ENCODE measurements around the gene SLC4A11. TPM values are rescaled to one million over a fixed set of nuclear protein-coding genes. Genes with fewer than 3 reads are reported as not detected.
A peak's percentile ranks its signal among the peaks of the same experiment; 100 is the strongest.

SLC4A11 gene
- total RNA-seq, 1 donor from 2014 or later = 27.2 TPM

DNA sequence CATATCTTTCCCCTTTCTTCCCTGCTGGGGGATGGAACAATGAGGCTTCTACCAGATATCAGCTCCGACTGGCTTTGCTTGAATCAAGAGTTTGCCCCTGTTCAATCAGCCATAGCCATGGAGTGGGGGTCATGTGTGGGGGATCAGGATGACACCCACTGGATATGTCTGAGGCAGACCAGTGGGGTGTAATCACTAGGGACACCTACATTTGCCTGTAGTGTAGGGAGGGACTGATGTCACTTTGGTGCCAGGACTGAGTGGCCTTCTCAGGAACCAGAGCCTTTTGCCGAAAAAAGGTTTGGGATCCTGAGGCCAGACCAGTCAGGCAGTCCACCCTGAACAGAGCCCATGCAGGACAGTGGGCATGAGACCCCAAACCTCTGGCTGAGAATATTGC is 28.6 kb downstream of the SLC4A11 start:
- no peaks in the 10 kb centered on the region for H3K27me3 Mint-ChIP-seq (ENCODE audit: unreplicated experiment)
- peaks cover 1% of the 10 kb centered on the region for H3K4me1 Mint-ChIP-seq (ENCODE audit: low read depth, unreplicated experiment)
- no peak overlapping the region for H3K27ac Mint-ChIP-seq (ENCODE audit: unreplicated experiment)
- DNase-seq = no peak
- TF ChIP-seq, protein P1, sequence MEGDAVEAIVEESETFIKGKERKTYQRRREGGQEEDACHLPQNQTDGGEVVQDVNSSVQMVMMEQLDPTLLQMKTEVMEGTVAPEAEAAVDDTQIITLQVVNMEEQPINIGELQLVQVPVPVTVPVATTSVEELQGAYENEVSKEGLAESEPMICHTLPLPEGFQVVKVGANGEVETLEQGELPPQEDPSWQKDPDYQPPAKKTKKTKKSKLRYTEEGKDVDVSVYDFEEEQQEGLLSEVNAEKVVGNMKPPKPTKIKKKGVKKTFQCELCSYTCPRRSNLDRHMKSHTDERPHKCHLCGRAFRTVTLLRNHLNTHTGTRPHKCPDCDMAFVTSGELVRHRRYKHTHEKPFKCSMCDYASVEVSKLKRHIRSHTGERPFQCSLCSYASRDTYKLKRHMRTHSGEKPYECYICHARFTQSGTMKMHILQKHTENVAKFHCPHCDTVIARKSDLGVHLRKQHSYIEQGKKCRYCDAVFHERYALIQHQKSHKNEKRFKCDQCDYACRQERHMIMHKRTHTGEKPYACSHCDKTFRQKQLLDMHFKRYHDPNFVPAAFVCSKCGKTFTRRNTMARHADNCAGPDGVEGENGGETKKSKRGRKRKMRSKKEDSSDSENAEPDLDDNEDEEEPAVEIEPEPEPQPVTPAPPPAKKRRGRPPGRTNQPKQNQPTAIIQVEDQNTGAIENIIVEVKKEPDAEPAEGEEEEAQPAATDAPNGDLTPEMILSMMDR (IDR thresholded peaks at IDR 0.05; ENCODE audit: partially characterized antibody, unreplicated experiment) = no peak
- H3K9me3 Mint-ChIP-seq (ENCODE audit: unreplicated experiment) = peaks cover 1% of the 10 kb centered on the region
- H3K36me3 Mint-ChIP-seq (ENCODE audit: unreplicated experiment) = no peaks in the 10 kb centered on the region
- peak overlapping the region; percentile 93 for H3K4me3 Mint-ChIP-seq (ENCODE audit: unreplicated experiment)

DNA sequence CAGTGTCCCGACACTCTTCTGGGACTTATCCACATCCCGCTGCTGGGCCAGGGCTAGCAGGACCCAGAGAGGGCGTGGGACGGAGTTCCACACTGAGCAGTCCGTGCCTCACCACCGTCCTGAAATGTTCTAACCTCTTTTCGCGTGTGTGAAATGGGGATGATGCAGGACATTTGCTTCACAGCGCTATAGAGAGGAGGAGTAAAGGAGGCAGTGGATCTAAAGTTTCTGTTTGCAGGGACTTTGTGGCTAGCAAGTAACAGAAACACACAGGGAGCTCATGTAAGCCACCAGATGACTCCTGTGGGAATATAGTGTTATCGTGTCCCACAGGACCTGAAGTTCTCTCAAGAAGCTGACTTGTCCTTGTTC is 29.1 kb downstream of the SLC4A11 start:
- Mint-ChIP-seq H3K27me3 (ENCODE audit: unreplicated experiment) (no peaks in the 10 kb centered on the region), H3K9me3 (ENCODE audit: unreplicated experiment) (peaks cover 1% of the 10 kb centered on the region), H3K4me1 (ENCODE audit: low read depth, unreplicated experiment) (peaks cover 1% of the 10 kb centered on the region), H3K36me3 (ENCODE audit: unreplicated experiment) (no peaks in the 10 kb centered on the region), H3K4me3 (ENCODE audit: unreplicated experiment) (peak overlapping the region; percentile 93), H3K27ac (ENCODE audit: unreplicated experiment) (peak overlapping the region; percentile 74)
- no peak for DNase-seq
- TF ChIP-seq, protein P1 (IDR thresholded peaks at IDR 0.05; ENCODE audit: partially characterized antibody, unreplicated experiment) = no peak

DNA sequence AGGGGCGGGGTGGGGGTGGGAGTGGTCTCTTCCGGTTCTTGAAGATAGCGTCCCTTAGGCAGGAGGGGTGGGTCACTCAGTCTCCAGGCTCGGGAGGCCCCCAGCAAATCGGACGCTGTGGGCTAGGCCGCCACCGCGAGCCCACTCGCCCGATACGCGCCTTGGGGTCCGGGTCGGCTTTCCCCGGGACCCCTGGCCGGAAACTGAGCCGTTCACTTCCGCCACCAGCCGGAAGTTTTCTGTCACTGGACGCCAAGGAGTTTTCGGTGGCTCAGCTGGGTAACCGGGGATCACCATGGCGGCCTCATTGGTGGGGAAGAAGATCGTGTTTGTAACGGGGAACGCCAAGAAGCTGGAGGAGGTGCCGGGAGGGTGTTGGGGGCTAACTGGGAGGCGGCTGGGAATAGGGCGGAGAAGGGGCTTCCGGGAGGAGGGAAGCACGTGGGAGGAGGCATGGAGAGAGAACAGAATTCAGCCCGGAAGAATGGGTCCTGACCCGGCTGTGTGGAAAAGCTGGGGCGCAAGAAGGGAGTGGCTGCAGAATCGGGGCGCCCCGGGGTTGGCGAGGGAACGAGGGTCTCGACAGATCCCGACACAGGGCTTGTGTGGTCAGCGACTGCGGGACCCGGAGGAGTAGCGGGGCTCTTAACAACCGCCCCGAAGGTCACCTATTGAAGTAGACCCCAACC is 29.6 kb downstream of the SLC4A11 start, which contains the start of gene ITPA:
ITPA (plus strand) TSS at position 242 of the 689 bp plus-strand sequence; CDS start at position 296, 54 bp downstream.
- peaks cover 1% of the 10 kb centered on the region for H3K9me3 Mint-ChIP-seq (ENCODE audit: unreplicated experiment)
- peaks cover 1% of the 10 kb centered on the region for H3K4me1 Mint-ChIP-seq (ENCODE audit: low read depth, unreplicated experiment)
- no peaks in the 10 kb centered on the region for H3K27me3 Mint-ChIP-seq (ENCODE audit: unreplicated experiment)
- H3K4me3 Mint-ChIP-seq (ENCODE audit: unreplicated experiment) = peak within 1 kb of the TSS; percentile 98
- H3K36me3 Mint-ChIP-seq (ENCODE audit: unreplicated experiment) = no peaks in the 10 kb centered on the region
- peak; percentile 75 for DNase-seq
- peak within 1 kb of the TSS; percentile 86 for H3K27ac Mint-ChIP-seq (ENCODE audit: unreplicated experiment)
- TF ChIP-seq, protein P1 (IDR thresholded peaks at IDR 0.05; ENCODE audit: partially characterized antibody, unreplicated experiment) = no peak

DNA sequence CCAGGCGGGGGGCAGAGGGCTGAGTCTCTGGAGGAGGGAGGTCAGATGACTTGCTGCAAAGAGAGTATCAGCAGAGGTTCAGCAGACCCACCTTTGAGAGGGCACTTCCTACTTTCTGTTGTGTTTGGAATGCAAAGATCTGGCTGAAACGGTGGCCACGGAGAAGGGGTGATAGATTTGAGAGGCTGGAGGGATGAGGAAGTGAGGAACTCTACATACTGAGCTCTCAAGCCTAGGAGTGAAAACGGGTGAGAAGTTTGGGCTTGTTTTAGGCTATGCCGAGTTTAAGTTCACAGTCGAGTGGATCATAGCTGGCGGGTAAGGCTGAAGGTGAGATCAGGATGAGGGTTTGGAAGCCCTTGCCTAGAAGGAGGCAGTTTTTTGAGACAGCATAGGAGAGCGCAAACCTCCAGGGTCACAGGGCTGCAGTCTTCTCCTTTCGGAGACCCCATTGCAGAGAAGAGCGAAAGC is 30.2 kb downstream of the SLC4A11 start:
- Mint-ChIP-seq H3K9me3 (ENCODE audit: unreplicated experiment) (peaks cover 2% of the 10 kb centered on the region), H3K27ac (ENCODE audit: unreplicated experiment) (peak overlapping the region; percentile 86), H3K36me3 (ENCODE audit: unreplicated experiment) (no peaks in the 10 kb centered on the region), H3K27me3 (ENCODE audit: unreplicated experiment) (no peaks in the 10 kb centered on the region), H3K4me3 (ENCODE audit: unreplicated experiment) (peak overlapping the region; percentile 98), H3K4me1 (ENCODE audit: low read depth, unreplicated experiment) (peaks cover 1% of the 10 kb centered on the region)
- DNase-seq = no peak
- TF ChIP-seq, protein P1 (IDR thresholded peaks at IDR 0.05; ENCODE audit: partially characterized antibody, unreplicated experiment) = no peak

DNA sequence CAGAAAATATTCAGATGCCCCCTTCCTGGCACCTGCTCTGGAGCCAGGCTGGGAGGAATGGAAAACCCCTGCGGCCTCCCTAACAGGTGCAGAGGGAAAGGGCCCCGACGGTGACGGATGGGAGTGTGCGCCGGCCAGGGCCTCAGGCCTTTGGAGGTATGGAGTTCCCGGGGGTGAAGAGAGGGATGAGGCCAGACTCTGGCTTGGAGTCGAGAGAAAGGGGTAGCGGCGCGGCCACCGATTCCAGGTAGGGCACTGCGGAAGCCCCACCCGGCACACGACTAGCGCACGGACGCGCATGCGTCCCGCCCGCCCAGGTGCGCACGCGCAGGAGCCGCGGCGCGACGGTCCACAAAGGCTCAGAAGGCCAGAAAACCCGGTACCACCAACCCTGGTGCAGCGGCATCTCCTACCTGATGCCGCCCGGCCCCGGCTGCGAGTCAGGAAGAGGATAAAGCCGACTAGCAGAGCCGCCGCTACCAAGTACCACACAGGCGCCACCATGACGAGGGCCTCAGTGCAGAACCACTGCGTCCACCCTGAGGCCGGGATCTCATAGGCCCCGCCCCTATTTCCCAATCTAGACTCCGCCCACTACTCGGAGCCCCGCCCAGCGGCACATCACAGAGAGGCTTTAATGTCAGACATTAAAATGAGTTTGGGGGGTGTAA is 34.7 kb downstream of the SLC4A11 start, which contains the start of gene DDRGK1:
DDRGK1 (minus strand) TSS at position 559 of the 671 bp plus-strand sequence; CDS start at position 504, 55 bp downstream.
- Mint-ChIP-seq H3K36me3 (ENCODE audit: unreplicated experiment) (no peaks in the 10 kb centered on the region), H3K9me3 (ENCODE audit: unreplicated experiment) (peaks cover 2% of the 10 kb centered on the region), H3K27ac (ENCODE audit: unreplicated experiment) (peak within 1 kb of the TSS; percentile 82), H3K4me1 (ENCODE audit: low read depth, unreplicated experiment) (peaks cover 1% of the 10 kb centered on the region), H3K4me3 (ENCODE audit: unreplicated experiment) (peak within 1 kb of the TSS; percentile 95), H3K27me3 (ENCODE audit: unreplicated experiment) (no peaks in the 10 kb centered on the region)
- peak; percentile 88 for DNase-seq
- TF ChIP-seq, protein P1 (IDR thresholded peaks at IDR 0.05; ENCODE audit: partially characterized antibody, unreplicated experiment) = no peak
